Measurements from ENCODE around the gene ICE1.
"Not testable (repeated sequence)": the region's sequence is repeated elsewhere in the genome, so short reads cannot be mapped to it uniquely, and the experiment has no call there.

ICE1 gene

DNA sequence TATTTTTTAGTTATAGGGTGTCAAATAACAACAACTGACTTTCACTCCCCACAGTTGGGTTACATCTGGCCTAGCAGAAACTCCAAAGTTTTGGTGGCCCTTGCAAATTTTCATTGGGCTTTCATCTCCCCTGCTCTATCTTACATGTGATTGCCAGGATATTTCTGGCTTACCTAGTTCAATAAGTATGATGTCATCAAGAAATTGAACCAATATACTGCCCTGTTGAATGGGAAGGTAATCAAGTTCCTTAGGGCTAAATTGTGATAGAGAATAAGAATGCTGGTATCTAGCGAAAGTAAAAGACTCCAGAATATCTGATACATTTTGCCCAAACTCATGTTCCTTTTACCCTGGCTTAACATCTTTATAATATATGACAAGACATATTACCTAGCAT is 17.0 kb upstream of the ICE1 start:
- DNase-seq = no peak

DNA sequence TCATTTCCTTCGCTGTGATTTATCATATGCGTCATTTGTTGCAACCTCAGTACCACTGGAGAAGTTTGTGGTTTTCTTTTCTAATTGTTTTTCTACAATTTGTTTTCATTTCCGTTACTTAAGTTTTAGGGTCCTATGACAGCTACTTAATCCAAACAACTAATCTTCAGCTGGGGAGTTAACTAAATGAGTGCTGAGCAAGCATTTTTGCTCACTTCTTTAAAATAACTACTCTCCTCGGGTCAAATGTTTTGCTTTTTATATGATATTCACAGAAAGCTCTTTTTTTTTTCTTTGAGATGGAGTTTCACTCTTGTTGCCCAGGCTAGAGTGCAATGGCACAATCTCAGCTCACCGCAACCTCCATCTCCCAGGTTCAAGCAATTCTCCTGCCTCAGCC is 14.6 kb upstream of the ICE1 start:
- DNase-seq = no peak

DNA sequence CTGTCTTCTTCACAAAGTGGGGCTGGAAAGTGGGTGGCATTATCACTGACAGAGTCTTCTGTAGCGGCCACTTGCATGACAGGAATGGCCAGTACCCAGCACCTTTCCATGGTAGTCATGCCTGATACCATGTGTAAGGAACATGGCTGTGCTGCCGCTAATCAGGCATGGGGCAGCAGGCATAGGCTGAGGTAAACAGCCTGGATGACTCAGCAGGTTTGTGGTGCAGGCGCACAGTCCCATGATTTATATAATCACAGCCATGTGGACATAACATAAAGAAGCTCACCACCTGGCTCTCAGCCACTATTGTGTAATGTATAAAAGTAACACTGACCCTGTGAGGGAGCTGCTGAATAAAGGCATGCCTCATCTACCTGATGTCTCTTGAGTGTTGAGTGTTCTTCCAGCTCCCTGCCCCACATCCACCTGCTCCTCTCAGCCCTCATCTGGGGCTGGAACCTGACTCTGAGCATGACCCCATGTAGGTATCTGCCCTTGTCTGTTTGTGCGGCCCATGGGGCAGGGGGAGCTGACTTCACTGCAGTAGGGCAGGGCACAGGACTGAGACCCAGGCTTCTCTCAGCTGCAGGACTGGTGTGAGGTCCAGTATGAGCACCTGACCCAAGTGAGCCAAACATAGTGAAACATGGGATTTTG is 13.2 kb upstream of the ICE1 start:
- DNase-seq = no peak

GRCh38 chr5:5413856-5414255 is 8.6 kb upstream of the ICE1 start:
- DNase-seq = not testable (repeated sequence)

DNA sequence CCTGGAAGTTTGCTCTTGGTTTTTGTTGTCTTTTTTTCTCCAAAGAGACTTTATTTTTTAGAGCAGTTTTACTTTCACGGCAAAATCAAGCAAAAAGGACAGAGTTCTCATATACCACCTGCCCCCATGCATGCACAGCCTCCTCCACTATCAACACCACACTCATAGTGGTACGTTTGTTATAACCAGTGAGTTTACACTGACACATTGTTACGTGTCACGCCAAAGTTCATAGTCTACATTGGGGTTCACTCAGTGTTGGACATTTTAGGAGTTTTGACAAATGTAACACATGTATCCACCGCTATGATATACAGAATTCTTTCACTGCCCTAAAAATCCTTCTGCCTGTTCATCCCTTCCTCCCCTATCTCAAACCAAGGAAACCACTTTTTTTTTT is 7.5 kb upstream of the ICE1 start:
- no peak for DNase-seq

GRCh38 chr5:5416733-5417132 is 5.7 kb upstream of the ICE1 start:
- no peak for DNase-seq

DNA sequence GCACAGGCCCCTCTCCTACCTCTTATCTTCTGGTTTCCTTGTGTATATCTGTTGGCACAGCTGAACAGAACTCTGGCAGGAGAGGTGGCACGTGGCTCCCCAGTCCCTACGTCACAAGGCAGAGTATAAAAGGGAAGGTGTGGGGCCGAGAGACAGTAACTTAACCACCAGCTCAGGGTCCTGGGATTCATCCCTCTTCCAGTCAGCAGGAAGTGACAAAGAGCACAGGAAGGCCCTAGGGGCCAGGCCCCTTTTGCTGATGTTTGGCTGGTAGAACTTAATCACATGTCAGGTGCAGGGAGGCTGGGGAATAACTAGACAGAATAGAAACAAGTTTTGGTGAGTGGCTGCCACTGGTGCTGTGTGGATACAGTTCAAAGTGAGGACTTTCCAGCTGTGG is 4.5 kb upstream of the ICE1 start:
- no peak for DNase-seq

DNA sequence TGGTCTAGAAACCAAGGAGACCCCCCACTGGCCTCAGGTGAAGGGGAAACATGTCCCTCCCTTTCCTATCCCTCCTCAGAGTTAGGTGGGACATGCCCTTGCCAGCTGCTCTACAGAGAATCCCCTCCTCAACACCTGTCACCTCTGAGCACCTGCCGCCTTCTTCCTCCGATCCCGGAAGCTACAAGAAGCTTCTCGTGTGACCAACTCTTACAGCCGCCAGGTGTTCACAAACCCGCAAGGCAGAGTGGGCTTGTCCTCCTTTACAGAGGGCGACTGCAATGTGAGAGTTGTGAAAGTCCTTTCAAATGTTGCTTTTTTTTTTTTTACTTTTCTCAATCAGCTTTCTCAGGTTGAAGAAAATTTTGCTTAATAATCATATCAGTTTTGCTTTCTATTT is 3.7 kb upstream of the ICE1 start:
- no peak for DNase-seq

DNA sequence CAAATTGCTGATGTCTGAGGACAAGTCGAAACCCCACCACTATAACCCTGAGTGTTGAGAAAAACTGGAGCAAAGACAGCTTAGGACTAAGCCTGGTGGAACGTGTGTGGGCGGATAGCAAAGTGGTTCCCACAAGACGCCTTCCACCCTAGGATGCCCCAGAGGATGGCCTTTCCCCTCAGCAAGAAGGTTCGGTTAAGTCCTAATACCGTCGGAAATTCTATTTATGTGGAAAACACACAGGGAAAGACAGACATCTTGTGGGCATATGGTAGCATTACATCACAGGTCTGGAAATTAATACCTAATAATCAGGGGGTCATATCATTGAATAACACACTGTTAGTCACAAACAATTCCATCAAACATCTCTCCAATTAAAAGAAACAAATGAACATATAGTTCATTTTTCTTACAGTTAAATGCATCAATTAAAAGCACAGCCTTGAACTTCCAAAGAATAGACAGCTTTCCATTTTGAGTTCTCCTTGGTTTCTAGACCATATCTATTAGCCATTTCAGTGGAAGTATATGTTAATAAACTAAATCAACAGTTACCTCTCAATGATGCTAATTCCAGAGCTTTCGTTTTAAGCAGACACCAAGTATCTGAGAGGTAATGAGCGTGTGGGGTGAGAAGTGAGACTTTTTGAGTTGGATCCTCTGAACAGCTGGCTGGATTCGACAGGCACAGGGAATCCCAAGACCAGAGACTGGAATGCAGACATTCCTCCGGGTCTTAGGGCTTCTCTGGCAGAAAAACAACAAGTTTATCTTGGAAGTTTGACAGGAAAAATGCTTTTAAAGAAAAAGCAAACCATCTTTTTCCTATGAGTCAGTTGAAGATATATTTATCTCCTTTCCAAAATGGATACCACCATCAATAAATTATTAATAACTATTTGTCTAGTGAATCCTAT is 2.9 kb upstream of the ICE1 start:
- peak; percentile 90 for DNase-seq

GRCh38 chr5:5420251-5420650 is 2.2 kb upstream of the ICE1 start:
- no peak for DNase-seq

GRCh38 chr5:5421149-5421960 is 1.1 kb upstream of the ICE1 start:
- DNase-seq = no peak

GRCh38 chr5:5422819-5423515 is 490 bp downstream of the ICE1 start:
- DNase-seq = no peak

GRCh38 chr5:5423586-5423985 is 1.1 kb downstream of the ICE1 start:
- no peak for DNase-seq

GRCh38 chr5:5424736-5425135 is 2.3 kb downstream of the ICE1 start:
- DNase-seq = no peak

DNA sequence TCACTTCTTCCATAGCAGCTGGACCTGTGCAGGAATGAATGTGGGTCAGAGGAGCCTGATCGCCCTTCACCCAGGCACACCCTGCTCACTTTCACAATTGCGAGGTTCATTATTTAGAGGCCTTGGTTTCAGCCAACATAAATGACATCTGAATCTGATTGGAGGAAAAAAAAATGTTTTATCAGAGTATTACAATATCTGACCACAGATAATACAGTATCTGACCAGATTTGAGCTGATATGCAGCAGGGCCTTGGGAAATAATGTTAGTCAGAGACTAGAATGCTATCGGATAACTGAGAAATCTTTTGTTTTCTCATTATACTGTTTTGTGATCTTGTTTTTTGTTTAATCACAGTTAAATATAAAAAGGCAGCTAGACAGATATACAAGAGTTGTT is 7.7 kb downstream of the ICE1 start:
- no peak for DNase-seq

DNA sequence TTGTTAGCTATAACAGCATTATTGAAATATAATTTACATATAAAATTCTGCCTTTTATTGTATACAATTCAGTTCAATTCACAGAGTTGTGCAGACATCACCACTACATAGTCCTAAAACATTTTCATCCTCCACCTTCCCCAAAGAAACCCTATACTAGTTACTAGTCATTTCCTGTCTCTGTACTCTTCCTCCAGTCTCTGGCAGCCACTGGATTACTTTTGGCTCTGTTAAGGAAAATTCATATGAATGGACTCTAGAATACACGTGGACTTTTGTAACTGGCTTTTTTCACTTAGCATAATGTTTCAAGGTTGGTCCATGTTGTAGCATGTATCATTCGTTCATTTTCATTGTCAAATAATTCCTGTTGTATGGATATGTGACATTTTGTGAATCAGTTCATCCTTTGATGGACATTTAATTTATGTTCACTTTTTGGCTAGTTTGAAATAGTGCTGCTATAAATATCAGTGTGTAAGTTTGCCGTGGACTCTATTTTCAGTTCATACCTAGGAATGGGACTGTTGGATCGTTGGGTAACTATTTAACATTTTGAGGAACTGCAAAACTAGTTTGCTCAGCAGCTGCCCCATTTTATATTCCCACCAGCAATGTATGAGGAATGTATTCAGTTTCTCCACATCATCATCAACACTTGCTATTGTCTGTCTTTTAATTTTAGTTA is 9.7 kb downstream of the ICE1 start:
- no peak for DNase-seq

DNA sequence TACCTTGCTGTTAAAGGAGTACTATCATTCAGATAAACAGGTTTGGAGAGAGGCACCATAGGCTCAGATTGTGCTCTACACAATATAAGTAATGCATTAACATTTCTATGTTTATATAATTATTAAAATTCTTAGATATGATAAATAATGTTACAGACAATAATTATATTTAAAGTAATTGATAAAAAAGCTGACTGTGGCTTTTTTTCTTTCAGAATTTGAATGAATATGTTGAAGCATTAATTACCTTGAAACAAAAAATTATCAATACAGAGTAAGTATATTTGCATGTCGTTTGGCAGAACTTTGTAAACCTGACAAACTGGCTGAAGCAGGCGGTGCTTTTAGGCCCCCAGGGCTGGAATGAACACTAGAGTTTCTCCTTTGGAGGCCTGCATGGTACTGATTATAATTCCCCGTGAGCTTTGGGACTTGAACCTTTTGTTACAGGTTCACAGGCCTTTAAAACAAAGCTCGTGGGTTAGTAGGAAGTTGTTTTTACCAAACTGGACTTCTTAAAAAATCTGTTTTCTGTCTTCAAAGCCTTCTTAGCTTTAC is 13.8 kb downstream of the ICE1 start:
- no peak for DNase-seq

DNA sequence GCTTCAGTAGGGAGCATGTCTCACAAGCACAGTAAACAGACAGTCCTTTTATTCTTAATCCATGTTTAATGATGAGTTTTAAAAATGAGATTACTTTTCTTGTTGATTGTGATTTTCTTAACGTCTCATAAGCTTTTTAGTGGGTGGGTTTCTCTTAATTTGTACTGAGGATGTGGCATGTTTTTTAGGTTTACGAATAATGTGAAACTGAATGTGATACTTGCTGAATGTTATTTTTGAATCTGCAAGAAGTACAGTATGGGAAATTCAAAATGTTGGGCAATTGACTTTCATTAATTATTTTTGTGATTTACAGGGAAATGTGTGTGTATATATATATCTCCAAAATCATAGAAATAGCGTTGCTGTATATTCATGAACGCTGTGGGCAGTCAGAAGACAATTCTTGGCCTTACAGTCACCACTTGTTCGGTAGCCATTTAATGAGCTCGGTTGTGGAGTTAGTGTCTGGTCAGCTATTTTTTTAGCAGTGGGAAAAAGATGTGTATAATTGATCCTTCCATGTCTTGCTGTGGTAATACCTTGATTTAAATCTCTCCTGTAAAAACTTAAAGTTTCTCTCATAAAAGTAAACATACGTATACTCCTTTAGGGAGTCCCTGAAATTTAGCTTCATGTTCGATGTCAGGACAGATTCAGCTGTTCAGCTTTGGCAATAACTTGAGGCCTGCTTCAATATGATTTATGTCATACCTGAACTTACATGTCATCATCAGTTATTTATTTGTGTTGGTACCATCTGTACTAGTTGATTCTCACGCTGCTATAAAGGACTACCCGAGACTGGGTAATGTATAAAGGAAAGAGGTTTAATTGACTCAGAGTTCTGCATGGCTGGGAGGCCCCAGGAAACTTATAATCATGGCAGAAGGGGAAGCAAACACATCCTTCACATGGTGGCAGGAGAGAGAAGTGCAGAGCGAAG is 15.0 kb downstream of the ICE1 start:
- DNase-seq = no peak

DNA sequence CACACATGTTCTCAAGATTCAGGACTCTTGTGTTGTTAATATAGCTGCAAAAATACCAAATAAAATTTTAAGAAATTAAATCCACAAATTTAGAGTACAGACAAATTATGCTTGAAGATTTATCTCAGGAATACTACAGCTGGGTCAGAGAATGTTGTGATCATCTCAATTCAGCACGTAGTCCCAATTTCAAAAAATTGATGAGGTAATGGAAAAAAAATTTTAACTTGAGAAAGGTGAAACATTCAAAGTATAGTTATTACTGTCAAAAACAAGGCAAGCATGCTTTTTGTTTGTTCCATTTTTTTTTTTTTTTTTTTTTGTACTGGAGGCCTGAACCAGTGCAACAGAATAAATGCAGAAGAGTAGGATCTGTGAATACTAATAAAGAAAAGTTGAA is 29.4 kb downstream of the ICE1 start:
- DNase-seq = no peak

DNA sequence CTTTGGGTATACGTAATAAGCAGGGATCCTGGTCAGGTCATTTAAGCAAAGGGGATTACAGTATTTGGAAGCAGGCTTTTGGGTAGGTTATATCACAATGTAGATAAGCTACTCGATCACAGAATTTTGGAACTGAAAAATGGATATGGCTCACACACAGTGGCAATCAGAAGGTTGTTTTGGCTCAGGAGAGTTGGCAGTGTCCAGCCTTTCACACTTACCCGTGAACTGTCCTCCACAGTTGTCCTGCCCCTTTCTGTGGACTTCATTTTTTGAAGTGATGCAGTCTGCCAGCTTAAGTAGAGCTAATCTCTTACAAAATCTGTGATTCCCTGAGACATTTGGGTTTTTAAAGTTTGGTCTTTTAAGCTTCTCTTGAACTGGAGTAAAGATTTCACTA is 30.7 kb downstream of the ICE1 start:
- no peak for DNase-seq

GRCh38 chr5:5454391-5454790 is 31.9 kb downstream of the ICE1 start:
- no peak for DNase-seq

Data from kidney glomerular epithelial cell (primary cell).